Fibroblast of lung (primary cell): ENCODE measurements around the gene BTBD2. TPM values are rescaled to one million over a fixed set of nuclear protein-coding genes. Genes with fewer than 3 reads are reported as not detected.
A peak's percentile ranks its signal among the peaks of the same experiment; 100 is the strongest.

Experiments used
- DNase-seq, 2 donors: peaks; one replicate each; pipeline versions ENCODE4 v3.0.0 to v3.0.0-alpha.2; 2010; ENCODE audit warnings: low read depth in 2 of 2
- H2AFZ ChIP-seq: 2 replicates; pipeline ENCODE4 v1.5.1; 2012; ENCODE audit warnings: low read length, control low read depth, inconsistent platforms
- H3K27ac ChIP-seq: 2 replicates; pipeline ENCODE4 v1.5.1; 2011; ENCODE audit warnings: low read length, control low read depth; ENCODE audit not compliant: insufficient read depth
- H3K27me3 ChIP-seq: 2 replicates; pipeline ENCODE4 v1.5.1; 2011; ENCODE audit warnings: mild to moderate bottlenecking, low read length; ENCODE audit not compliant: control insufficient read depth, insufficient read depth
- H3K36me3 ChIP-seq: 2 replicates; pipeline ENCODE4 v1.5.1; 2011; ENCODE audit warnings: low read length; ENCODE audit not compliant: control insufficient read depth, insufficient read depth
- H3K4me1 ChIP-seq: 2 replicates; pipeline ENCODE4 v1.5.1; 2011; ENCODE audit warnings: low read length; ENCODE audit not compliant: control insufficient read depth, insufficient read depth; ENCODE audit errors: extremely low read depth
- H3K4me2 ChIP-seq: 2 replicates; pipeline ENCODE4 v1.5.1; 2011; ENCODE audit warnings: low read length, control low read depth; ENCODE audit not compliant: insufficient read depth; ENCODE audit errors: extremely low read depth
- H3K4me3 ChIP-seq, 4 experiments: fragments of 200-600 bp in 1 of 4; sonication (generic) in 1 of 4; replicated peaks in 1 of 4; 2 replicates each; pipeline ENCODE4 v1.5.1; 2011 to 2016; ENCODE audit warnings: low read length in 4 of 4, low read depth in 3 of 4, mild to moderate bottlenecking in 3 of 4, control low read depth in 2 of 4, inconsistent platforms in 1 of 4, mixed read lengths in 1 of 4; ENCODE audit not compliant: insufficient read depth in 1 of 4; ENCODE audit errors: control extremely low read depth in 1 of 4
- H3K79me2 ChIP-seq: 2 replicates; pipeline ENCODE4 v1.5.1; 2012; ENCODE audit warnings: mild to moderate bottlenecking, low read length, inconsistent platforms; ENCODE audit not compliant: control insufficient read depth, insufficient read depth
- H3K9ac ChIP-seq: 2 replicates; pipeline ENCODE4 v1.5.1; 2011; ENCODE audit warnings: mild to moderate bottlenecking, low read length, control low read depth; ENCODE audit not compliant: insufficient read depth
- H3K9me3 ChIP-seq: 2 replicates; pipeline ENCODE4 v1.5.1; 2012; ENCODE audit warnings: low read depth, low read length; ENCODE audit not compliant: control insufficient read depth, insufficient read depth
- H4K20me1 ChIP-seq: 2 replicates; pipeline ENCODE4 v1.5.1; 2011; ENCODE audit warnings: low read length; ENCODE audit not compliant: control insufficient read depth, insufficient read depth; ENCODE audit errors: extremely low read depth
- CTCF ChIP-seq, 2 donors: IDR thresholded peaks in 1 of 2; conservative IDR thresholded peaks in 1 of 2; 1 replicate in 1 of 2; 2 replicates in 1 of 2; pipeline ENCODE4 v1.5.1; 2011 to 2012; ENCODE audit warnings: low read length in 2 of 2, control low read depth in 1 of 2, inconsistent platforms in 1 of 2, low read depth in 1 of 2, mild to moderate bottlenecking in 1 of 2
- EZH2 ChIP-seq: IDR thresholded peaks from 2 replicates; pipeline ENCODE4 v1.5.1; 2012; ENCODE audit warnings: low read length, control low read depth, mild to moderate bottlenecking; ENCODE audit errors: missing control alignments
- polyA plus RNA-seq, 2 donors: library from polyadenylated mRNA; depleted of rRNA in 1 of 2; stranded (reverse) in 1 of 2; unstranded in 1 of 2; fragments of >200 nt; gene quantifications; 2 replicates each; pipeline ENCODE4 v1.2.1, GENCODE V29; 2011 to 2012; ENCODE audit warnings: missing spikeins in 1 of 2
- total RNA-seq: library from RNA; depleted of rRNA; stranded (reverse); fragments of >200 nt; gene quantifications from 2 replicates; pipeline ENCODE4 v1.2.1, GENCODE V29; 2014

Gene BTBD2
- total and polyA plus RNA-seq, 2 donors (not counting 1 experiment from before 2014, with no cell fraction given): 14.0 to 70.2 TPM

GRCh38 chr19:1942078-1942933 is 73.2 kb downstream of the BTBD2 start:
- peak; percentile 58 to 73 for DNase-seq
- Histone ChIP-seq H3K79me2 (peaks cover 52% of the 10 kb centered on the region), H4K20me1 (no peaks in the 10 kb centered on the region), H3K27ac (peak overlapping the region; percentile 90), H3K27me3 (no peaks in the 10 kb centered on the region), H3K9ac (peak overlapping the region; percentile 98), H3K36me3 (no peaks in the 10 kb centered on the region), H3K9me3 (no peaks in the 10 kb centered on the region), H2AFZ (peak overlapping the region; percentile 41), H3K4me3 (peak overlapping the region; percentile 76 to 87 (median 84)), H3K4me2 (peak overlapping the region; percentile 96), H3K4me1 (peaks cover 13% of the 10 kb centered on the region)
- TF ChIP-seq EZH2 (no peak), CTCF (conservative IDR thresholded peaks at IDR 0.05 in 1 of 2, IDR thresholded peaks at IDR 0.05 in 1 of 2; ENCODE audit: low read depth in 1 of 2, low read length in 2 of 2) (no peak)

GRCh38 chr19:1941146-1942077 is 74.1 kb downstream of the BTBD2 start, which contains the start of gene CSNK1G2:
CSNK1G2 (plus strand) TSS chr19:1941172; CDS start chr19:1969773, 28,601 bp downstream.
- H3K4me2 ChIP-seq: peak within 1 kb of the TSS; percentile 96
- H3K36me3 ChIP-seq: no peaks in the 10 kb centered on the region
- H3K9ac ChIP-seq: peak within 1 kb of the TSS; percentile 98
- TF ChIP-seq CTCF (conservative IDR thresholded peaks at IDR 0.05 in 1 of 2, IDR thresholded peaks at IDR 0.05 in 1 of 2; ENCODE audit: low read depth in 1 of 2, low read length in 2 of 2) (no peak), EZH2 (no peak)
- H2AFZ ChIP-seq: peak within 1 kb of the TSS; percentile 60
- H3K9me3 ChIP-seq: no peaks in the 10 kb centered on the region
- peaks cover 13% of the 10 kb centered on the region for H3K4me1 ChIP-seq
- H4K20me1 ChIP-seq: no peaks in the 10 kb centered on the region
- peak within 1 kb of the TSS; percentile 100 for H3K27ac ChIP-seq
- no peak for DNase-seq
- peak within 1 kb of the TSS; percentile 78 to 87 (median 84) for H3K4me3 ChIP-seq
- no peaks in the 10 kb centered on the region for H3K27me3 ChIP-seq
- peaks cover 45% of the 10 kb centered on the region for H3K79me2 ChIP-seq

- Histone ChIP-seq H3K4me1 (peaks cover 11% of the 10 kb centered on the region), H3K27ac (no peak overlapping the region), H3K9ac (no peak overlapping the region), H3K27me3 (no peaks in the 10 kb centered on the region), H2AFZ (no peak overlapping the region), H3K79me2 (peaks cover 17% of the 10 kb centered on the region), H3K4me2 (no peak overlapping the region), H4K20me1 (no peaks in the 10 kb centered on the region), H3K36me3 (no peaks in the 10 kb centered on the region), H3K4me3 (no peak overlapping the region), H3K9me3 (peaks cover 2% of the 10 kb centered on the region)
- no peak for TF ChIP-seq EZH2
- TF ChIP-seq CTCF (conservative IDR thresholded peaks at IDR 0.05 in 1 of 2, IDR thresholded peaks at IDR 0.05 in 1 of 2; ENCODE audit: low read depth in 1 of 2, low read length in 2 of 2): no peak
- no peak for DNase-seq
Measured at GRCh38 chr19:1938071-1938470, 77.4 kb downstream of the BTBD2 start.
